H9 (cell line): ENCODE results near the gene DAAM1. TPM values are rescaled to one million over a fixed set of nuclear protein-coding genes. Genes with fewer than 3 reads are reported as not detected.

Source experiments
- DNase-seq: peaks from one replicate; pipeline ENCODE4 v3.0.0-alpha.2; 2017
- H2AFZ ChIP-seq: one replicate; pipeline ENCODE4 v1.6.1; 2013; ENCODE audit warnings: mild to moderate bottlenecking, low read length, control low read depth, moderate library complexity
- H2AK5ac ChIP-seq: 2 replicates; pipeline ENCODE4 v1.6.1; 2013; ENCODE audit warnings: low read length, control low read depth, mixed read lengths; ENCODE audit not compliant: insufficient read length
- H2BK120ac ChIP-seq: one replicate; pipeline ENCODE4 v1.6.1; 2013; ENCODE audit warnings: low read depth, mild to moderate bottlenecking, low read length, control low read depth, inconsistent platforms; ENCODE audit not compliant: poor library complexity, severe bottlenecking
- H2BK12ac ChIP-seq: 2 replicates; pipeline ENCODE4 v1.6.1; 2013; ENCODE audit warnings: low read length, control low read depth, mixed read lengths, low read depth; ENCODE audit not compliant: insufficient read length
- H2BK15ac ChIP-seq: 2 replicates; pipeline ENCODE4 v1.6.1; 2013; ENCODE audit warnings: low read depth, low read length, control low read depth
- H2BK20ac ChIP-seq: one replicate; pipeline ENCODE4 v1.6.1; 2013; ENCODE audit warnings: low read depth, mild to moderate bottlenecking, low read length, control low read depth, inconsistent platforms; ENCODE audit not compliant: poor library complexity, severe bottlenecking
- H2BK5ac ChIP-seq: 2 replicates; pipeline ENCODE4 v1.6.1; 2013; ENCODE audit warnings: low read length, control low read depth, mixed read lengths; ENCODE audit not compliant: insufficient read length
- H3K14ac ChIP-seq: 2 replicates; pipeline ENCODE4 v1.6.1; 2013; ENCODE audit warnings: low read length, control low read depth; ENCODE audit not compliant: insufficient read depth
- H3K18ac ChIP-seq: 2 replicates; pipeline ENCODE4 v1.6.1; 2013; ENCODE audit warnings: low read depth, mild to moderate bottlenecking, mixed read lengths, low read length, control low read depth; ENCODE audit not compliant: insufficient read length
- H3K23ac ChIP-seq: 2 replicates; pipeline ENCODE4 v1.6.1; 2013; ENCODE audit warnings: low read length, control low read depth, mixed read lengths, low read depth; ENCODE audit not compliant: insufficient read length
- H3K23me2 ChIP-seq: 2 replicates; pipeline ENCODE4 v1.6.1; 2013; ENCODE audit warnings: low read depth, mild to moderate bottlenecking, mixed read lengths, low read length, control low read depth; ENCODE audit not compliant: insufficient read length, poor library complexity, severe bottlenecking
- H3K27ac ChIP-seq: 2 replicates; pipeline ENCODE4 v1.5.1; 2013; ENCODE audit warnings: low read length, control low read depth, mixed read lengths, low read depth; ENCODE audit not compliant: insufficient read length
- H3K27me3 ChIP-seq: 2 replicates; pipeline ENCODE4 v1.6.1; 2013; ENCODE audit warnings: low read length, control low read depth, inconsistent platforms; ENCODE audit not compliant: insufficient read depth
- H3K4ac ChIP-seq: 2 replicates; pipeline ENCODE4 v1.6.1; 2013; ENCODE audit warnings: low read depth, mild to moderate bottlenecking, control low read depth, inconsistent platforms, low read length, moderate library complexity
- H3K4me1 ChIP-seq: 2 replicates; pipeline ENCODE4 v1.6.1; 2013; ENCODE audit warnings: low read length, control low read depth, inconsistent platforms; ENCODE audit not compliant: insufficient read depth
- H3K4me2 ChIP-seq: 2 replicates; pipeline ENCODE4 v1.6.1; 2013; ENCODE audit warnings: low read length, control low read depth, mixed read lengths; ENCODE audit not compliant: insufficient read length, insufficient read depth
- H3K56ac ChIP-seq: 2 replicates; pipeline ENCODE4 v1.6.1; 2013; ENCODE audit warnings: low read depth, mild to moderate bottlenecking, mixed read lengths, low read length, control low read depth; ENCODE audit not compliant: insufficient read length
- H3K79me1 ChIP-seq: 2 replicates; pipeline ENCODE4 v1.6.1; 2013; ENCODE audit warnings: low read depth, mild to moderate bottlenecking, moderate library complexity, low read length, control low read depth, inconsistent platforms; ENCODE audit not compliant: insufficient read depth, poor library complexity, severe bottlenecking
- H3K79me2 ChIP-seq: 2 replicates; pipeline ENCODE4 v1.6.1; 2013; ENCODE audit warnings: low read length, control low read depth, inconsistent platforms; ENCODE audit not compliant: insufficient read depth
- H3K9ac ChIP-seq: 2 replicates; pipeline ENCODE4 v1.6.1; 2013; ENCODE audit warnings: low read length, control low read depth, mixed read lengths; ENCODE audit not compliant: insufficient read length; ENCODE audit errors: extremely low read depth
- H3K9me3 ChIP-seq: one replicate; pipeline ENCODE4 v1.6.1; 2013; ENCODE audit warnings: low read depth, low read length, inconsistent platforms; ENCODE audit not compliant: control insufficient read depth
- H3T11ph ChIP-seq: one replicate; pipeline ENCODE4 v1.6.1; 2013; ENCODE audit warnings: mild to moderate bottlenecking, low read length, control low read depth, inconsistent platforms
- H4K20me1 ChIP-seq: one replicate; pipeline ENCODE4 v1.6.1; 2013; ENCODE audit not compliant: control insufficient read depth, insufficient read length, insufficient read depth
- H4K5ac ChIP-seq: 2 replicates; pipeline ENCODE4 v1.6.1; 2013; ENCODE audit warnings: low read depth, mild to moderate bottlenecking, mixed read lengths, low read length, control low read depth; ENCODE audit not compliant: insufficient read length
- H4K8ac ChIP-seq: replicated peaks from 2 replicates; pipeline ENCODE4 v1.6.1; 2013; ENCODE audit warnings: low read length, control low read depth, mixed read lengths, low read depth; ENCODE audit not compliant: insufficient read length
- H4K91ac ChIP-seq: 2 replicates; pipeline ENCODE4 v1.6.1; 2013; ENCODE audit warnings: low read depth, mild to moderate bottlenecking, moderate library complexity, mixed read lengths, low read length, control low read depth; ENCODE audit not compliant: insufficient read length
- H3K27ac Mint-ChIP-seq, 3 experiments: 2 replicates in 2 of 3; 3 replicates in 1 of 3; pipeline ENCODE4 v1.8.0; 2020 to 2021; ENCODE audit warnings: mixed read lengths in 3 of 3, mild to moderate bottlenecking in 1 of 3, moderate library complexity in 1 of 3
- H3K27me3 Mint-ChIP-seq: 2 replicates; pipeline ENCODE4 v1.8.0; 2021; ENCODE audit warnings: low read depth, mild to moderate bottlenecking, moderate library complexity, mixed read lengths
- H3K36me3 Mint-ChIP-seq, 3 experiments: 2 replicates in 2 of 3; 3 replicates in 1 of 3; pipeline ENCODE4 v1.8.0; 2020 to 2021; ENCODE audit warnings: low read depth in 3 of 3, mixed read lengths in 3 of 3; ENCODE audit not compliant: insufficient read depth in 1 of 3
- H3K4me1 Mint-ChIP-seq, 2 experiments: 2 replicates each; pipeline ENCODE4 v1.8.0; 2020; ENCODE audit warnings: mixed read lengths in 2 of 2
- H3K4me3 Mint-ChIP-seq, 2 experiments: 2 replicates in 1 of 2; 3 replicates in 1 of 2; pipeline ENCODE4 v1.8.0; 2020 to 2021; ENCODE audit warnings: mild to moderate bottlenecking in 2 of 2, mixed read lengths in 2 of 2, moderate library complexity in 1 of 2
- H3K9me3 Mint-ChIP-seq, 2 experiments: 2 replicates in 1 of 2; 3 replicates in 1 of 2; pipeline ENCODE4 v1.8.0; 2020; ENCODE audit warnings: mild to moderate bottlenecking in 2 of 2, mixed read lengths in 2 of 2, moderate library complexity in 1 of 2
- WGBS: extraction: QIAGEN DNeasy Blood & Tissue Kit; methylation state at CpG from one replicate; pipeline ENCODE4 v1.1.7; 2013; ENCODE audit warnings: missing lambda C conversion rate, low lambda C conversion rate, mixed read lengths; ENCODE audit not compliant: insufficient read length; ENCODE audit errors: extremely low coverage; 5-methylcytosine and 5-hydroxymethylcytosine counted together
- total RNA-seq: library from RNA; stranded (reverse); gene quantifications from 2 replicates; pipeline ENCODE4 v1.2.1, GENCODE V29; 2021
- TF ChIP-seq, protein P1 (sequence below): fragments of 200-600 bp; sonication (generic); conservative IDR thresholded peaks from 3 replicates; pipeline ENCODE4 v1.8.0; 2021; ENCODE audit warnings: antibody characterized with exemption, mild to moderate bottlenecking

The DAAM1 gene
- total RNA-seq, 1 experiment from 2014 or later, result 19.5 TPM

DNA sequence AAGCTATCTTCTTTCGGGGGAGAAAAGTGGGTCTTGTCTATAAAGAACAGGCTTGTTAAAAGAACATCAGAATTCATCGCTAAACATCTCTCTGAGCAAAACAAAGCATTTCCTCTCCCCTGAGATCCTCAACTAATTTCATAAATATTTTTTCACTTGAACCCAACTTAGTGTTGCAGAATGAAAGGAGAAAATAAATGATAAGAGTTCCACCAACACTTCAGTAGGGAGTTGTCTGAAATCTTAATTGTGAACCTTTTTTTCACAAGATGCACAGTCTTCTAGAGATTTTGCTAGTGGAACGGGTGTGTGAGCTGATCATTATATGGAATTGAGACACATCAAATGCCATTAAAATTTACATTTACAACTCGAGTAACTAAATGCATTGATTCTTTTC lies 1.3 kb upstream of the DAAM1 start:
- Mint-ChIP-seq H3K9me3 (no peaks in the 10 kb centered on the region; a peak in 1 of 5 replicates), H3K27ac (no peak overlapping the region), H3K27me3 (peaks cover 40% of the 10 kb centered on the region), H3K4me1 (peaks cover 19 to 20% of the 10 kb centered on the region in 2 experiments), H3K4me3 (peak overlapping the region in 1 of 2 experiments; percentile 92; a peak in 3 of 5 replicates), H3K36me3 (no peaks in the 10 kb centered on the region)
- no peak overlapping the region for H3K23ac ChIP-seq
- no peaks in the 10 kb centered on the region for H3K4me1 ChIP-seq
- H3T11ph ChIP-seq, result no peak overlapping the region
- H3K18ac ChIP-seq, result no peak overlapping the region
- H3K9ac ChIP-seq, result no peak overlapping the region
- H3K79me2 ChIP-seq, result no peaks in the 10 kb centered on the region
- no peak for DNase-seq
- H2AK5ac ChIP-seq, result no peak overlapping the region
- no peak overlapping the region for H2BK20ac ChIP-seq
- H3K79me1 ChIP-seq, result no peaks in the 10 kb centered on the region
- no peak overlapping the region for H2AFZ ChIP-seq
- H4K5ac ChIP-seq, result no peak overlapping the region
- H3K56ac ChIP-seq, result no peak overlapping the region
- H4K91ac ChIP-seq, result no peak overlapping the region
- no peaks in the 10 kb centered on the region for H4K20me1 ChIP-seq
- peaks cover 22% of the 10 kb centered on the region for H3K23me2 ChIP-seq
- no peak overlapping the region for H3K4me2 ChIP-seq
- no peak overlapping the region for H3K4ac ChIP-seq
- no CpG with 5 or more reads among the region's 4 CpGs for WGBS
- H3K14ac ChIP-seq, result no peak overlapping the region
- H2BK12ac ChIP-seq, result no peak overlapping the region
- no peak overlapping the region for H4K8ac ChIP-seq
- H3K9me3 ChIP-seq, result no peaks in the 10 kb centered on the region
- H2BK15ac ChIP-seq, result no peak overlapping the region
- peaks cover 3% of the 10 kb centered on the region; the same call in 1 of the 2 replicates for H3K27me3 ChIP-seq
- H2BK5ac ChIP-seq, result no peak overlapping the region
- no peak overlapping the region for H2BK120ac ChIP-seq
- H3K27ac ChIP-seq, result no peak overlapping the region
- TF ChIP-seq, protein P1, sequence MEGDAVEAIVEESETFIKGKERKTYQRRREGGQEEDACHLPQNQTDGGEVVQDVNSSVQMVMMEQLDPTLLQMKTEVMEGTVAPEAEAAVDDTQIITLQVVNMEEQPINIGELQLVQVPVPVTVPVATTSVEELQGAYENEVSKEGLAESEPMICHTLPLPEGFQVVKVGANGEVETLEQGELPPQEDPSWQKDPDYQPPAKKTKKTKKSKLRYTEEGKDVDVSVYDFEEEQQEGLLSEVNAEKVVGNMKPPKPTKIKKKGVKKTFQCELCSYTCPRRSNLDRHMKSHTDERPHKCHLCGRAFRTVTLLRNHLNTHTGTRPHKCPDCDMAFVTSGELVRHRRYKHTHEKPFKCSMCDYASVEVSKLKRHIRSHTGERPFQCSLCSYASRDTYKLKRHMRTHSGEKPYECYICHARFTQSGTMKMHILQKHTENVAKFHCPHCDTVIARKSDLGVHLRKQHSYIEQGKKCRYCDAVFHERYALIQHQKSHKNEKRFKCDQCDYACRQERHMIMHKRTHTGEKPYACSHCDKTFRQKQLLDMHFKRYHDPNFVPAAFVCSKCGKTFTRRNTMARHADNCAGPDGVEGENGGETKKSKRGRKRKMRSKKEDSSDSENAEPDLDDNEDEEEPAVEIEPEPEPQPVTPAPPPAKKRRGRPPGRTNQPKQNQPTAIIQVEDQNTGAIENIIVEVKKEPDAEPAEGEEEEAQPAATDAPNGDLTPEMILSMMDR, result no peak
